IMR-90 (cell line): ENCODE results near the gene CDK5RAP2. TPM values are rescaled to one million over a fixed set of nuclear protein-coding genes. Genes with fewer than 3 reads are reported as not detected.

ENCODE experiments used
- ATAC-seq: fragments of 200-7000 bp; cut with Tn5 transposase; 2 replicates; pipeline ENCODE4 v1.9.1; 2020; ENCODE audit warnings: low read depth, mild to moderate bottlenecking, moderate library complexity
- BruUV-seq: library from RNA; stranded (reverse); fragments of 400-500 nt; replicated peaks from 2 replicates; lab custom pipeline; 2021; lab: Mats Ljungman, UMichigan
- CTCF ChIA-PET: fragments of 300-600 bp; formaldehyde crosslinking; extraction: SDS; loops from one replicate; lab custom pipeline; 2021; ENCODE audit warnings: antibody characterized with exemption; lab: Yijun Ruan, JAX
- POLR2A ChIA-PET: fragments of 300-600 bp; sonication (Branson Sonifier 250); formaldehyde crosslinking; loops from one replicate; lab custom pipeline; 2022; ENCODE audit warnings: antibody characterized with exemption; ENCODE audit not compliant: unreplicated experiment; lab: Charles Lee
- DNase-seq: peaks from one replicate; pipeline ENCODE4 v3.0.0; 2013
- H2AFZ ChIP-seq: replicated peaks from 2 replicates; pipeline ENCODE3; 2013; ENCODE audit warnings: low read length, mild to moderate bottlenecking; ENCODE audit not compliant: poor library complexity
- H2AK5ac ChIP-seq: 2 replicates; pipeline ENCODE4 v1.6.1; 2013; ENCODE audit warnings: low read depth, low read length, inconsistent platforms
- H2AK9ac ChIP-seq: replicated peaks from 2 replicates; pipeline ENCODE3; 2013; ENCODE audit warnings: mild to moderate bottlenecking, low read depth, low read length, moderate library complexity; ENCODE audit not compliant: poor library complexity
- H2BK120ac ChIP-seq: 2 replicates; pipeline ENCODE4 v1.6.1; 2013; ENCODE audit warnings: low read depth, low read length, inconsistent platforms
- H2BK15ac ChIP-seq: 3 replicates; pipeline ENCODE4 v1.6.1; 2013; ENCODE audit warnings: low read depth, low read length, inconsistent platforms
- H2BK20ac ChIP-seq: 2 replicates; pipeline ENCODE4 v1.6.1; 2013; ENCODE audit warnings: low read depth, mild to moderate bottlenecking, inconsistent platforms, low read length, moderate library complexity
- H2BK5ac ChIP-seq: 2 replicates; pipeline ENCODE4 v1.6.1; 2013; ENCODE audit warnings: mild to moderate bottlenecking, low read depth, low read length, inconsistent platforms; ENCODE audit not compliant: poor library complexity, severe bottlenecking
- H3K14ac ChIP-seq: replicated peaks from 2 replicates; pipeline ENCODE4 v1.6.1; 2013; ENCODE audit warnings: low read depth, low read length, inconsistent platforms
- H3K18ac ChIP-seq: 2 replicates; pipeline ENCODE4 v1.6.1; 2013; ENCODE audit warnings: low read depth, low read length, control low read depth
- H3K23ac ChIP-seq: 2 replicates; pipeline ENCODE4 v1.6.1; 2013; ENCODE audit warnings: low read depth, low read length, inconsistent platforms
- H3K27ac ChIP-seq: 2 replicates; pipeline ENCODE4 v1.5.1; 2013; ENCODE audit warnings: mild to moderate bottlenecking, control low read depth, low read length; ENCODE audit not compliant: insufficient read depth
- H3K27me3 ChIP-seq: 2 replicates; pipeline ENCODE4 v1.6.1; 2013; ENCODE audit warnings: low read length; ENCODE audit not compliant: control insufficient read depth, insufficient read depth
- H3K36me3 ChIP-seq: 2 replicates; pipeline ENCODE4 v1.6.1; 2013; ENCODE audit warnings: low read length, mixed read lengths; ENCODE audit not compliant: control insufficient read depth, insufficient read depth
- H3K4ac ChIP-seq: 2 replicates; pipeline ENCODE4 v1.6.1; 2013; ENCODE audit warnings: low read depth, low read length, inconsistent platforms
- H3K4me1 ChIP-seq: 2 replicates; pipeline ENCODE4 v1.6.1; 2013; ENCODE audit warnings: low read length, mixed read lengths; ENCODE audit not compliant: control insufficient read depth, insufficient read depth
- H3K4me2 ChIP-seq: 2 replicates; pipeline ENCODE4 v1.6.1; 2013; ENCODE audit warnings: low read depth, mild to moderate bottlenecking, control low read depth, low read length, moderate library complexity
- H3K4me3 ChIP-seq: 2 replicates; pipeline ENCODE4 v1.5.1; 2013; ENCODE audit warnings: low read depth, mild to moderate bottlenecking, control low read depth, low read length, moderate library complexity; ENCODE audit not compliant: insufficient read depth
- H3K56ac ChIP-seq: 2 replicates; pipeline ENCODE4 v1.6.1; 2013; ENCODE audit warnings: low read length, inconsistent platforms; ENCODE audit not compliant: insufficient read depth; ENCODE audit errors: extremely low read depth
- H3K79me1 ChIP-seq, 2 experiments: 2 replicates each; pipeline ENCODE4 v1.6.1; 2013; ENCODE audit warnings: low read length in 2 of 2, inconsistent platforms in 1 of 2, low read depth in 1 of 2
- H3K9ac ChIP-seq: 2 replicates; pipeline ENCODE4 v1.6.1; 2013; ENCODE audit warnings: low read depth, low read length, control low read depth
- H3K9me1 ChIP-seq: 2 replicates; pipeline ENCODE4 v1.6.1; 2013; ENCODE audit warnings: low read length, inconsistent platforms; ENCODE audit not compliant: insufficient read depth
- H3K9me3 ChIP-seq: 2 replicates; pipeline ENCODE4 v1.6.1; 2013; ENCODE audit warnings: low read length; ENCODE audit not compliant: control insufficient read depth, insufficient read depth
- H4K20me1 ChIP-seq: 2 replicates; pipeline ENCODE4 v1.6.1; 2013; ENCODE audit warnings: low read length, inconsistent platforms; ENCODE audit not compliant: insufficient read depth
- H4K5ac ChIP-seq: 2 replicates; pipeline ENCODE4 v1.6.1; 2013; ENCODE audit warnings: mild to moderate bottlenecking, low read depth, low read length, control low read depth
- H4K8ac ChIP-seq, 2 experiments: 2 replicates each; pipeline ENCODE4 v1.6.1; 2013; ENCODE audit warnings: low read depth in 2 of 2, low read length in 2 of 2, control low read depth in 1 of 2, inconsistent platforms in 1 of 2
- H4K91ac ChIP-seq: 2 replicates; pipeline ENCODE4 v1.6.1; 2013; ENCODE audit warnings: low read depth, low read length, inconsistent platforms; ENCODE audit not compliant: insufficient read depth
- BHLHE40 ChIP-seq: fragments of 150-350 bp; IDR thresholded peaks from 2 replicates; pipeline ENCODE4 v1.6.1; 2016; ENCODE audit warnings: mild to moderate bottlenecking, low read depth, low read length
- CHD1 ChIP-seq: IDR thresholded peaks from 2 replicates; pipeline ENCODE4 v1.6.1; 2012; ENCODE audit warnings: low read depth, low read length, improper control_type of control experiment
- CTCF ChIP-seq: conservative IDR thresholded peaks from 2 replicates; pipeline ENCODE4 v1.5.1; 2012; ENCODE audit warnings: mild to moderate bottlenecking, low read depth, low read length, improper control_type of control experiment
- ELK1 ChIP-seq: fragments of 150-350 bp; IDR thresholded peaks from 2 replicates; pipeline ENCODE4 v1.6.1; 2016; ENCODE audit warnings: low read depth, mild to moderate bottlenecking, low read length, moderate library complexity, borderline replicate concordance
- FOS ChIP-seq: fragments of 150-350 bp; IDR thresholded peaks from 2 replicates; pipeline ENCODE4 v1.6.1; 2016; ENCODE audit warnings: low read depth, low read length
- MAZ ChIP-seq: IDR thresholded peaks from 2 replicates; pipeline ENCODE4 v1.6.1; 2012; ENCODE audit warnings: low read depth, mild to moderate bottlenecking, low read length, improper control_type of control experiment, moderate library complexity, borderline replicate concordance
- MXI1 ChIP-seq: IDR thresholded peaks from 2 replicates; pipeline ENCODE4 v1.6.1; 2012; ENCODE audit warnings: low read depth, mild to moderate bottlenecking, low read length, moderate library complexity, borderline replicate concordance
- NFE2L2 ChIP-seq: fragments of 150-350 bp; IDR thresholded peaks from 2 replicates; pipeline ENCODE4 v1.6.1; 2016; ENCODE audit warnings: low read depth, mild to moderate bottlenecking, low read length
- POLR2A ChIP-seq: IDR thresholded peaks from 2 replicates; pipeline ENCODE4 v1.6.1; 2012; ENCODE audit warnings: mild to moderate bottlenecking, low read depth, low read length
- RCOR1 ChIP-seq: IDR thresholded peaks from 2 replicates; pipeline ENCODE4 v1.6.1; 2012; ENCODE audit warnings: mild to moderate bottlenecking, low read length, improper control_type of control experiment; ENCODE audit not compliant: insufficient replicate concordance
- USF2 ChIP-seq: fragments of 150-350 bp; IDR thresholded peaks from 2 replicates; pipeline ENCODE4 v1.6.1; 2017; ENCODE audit warnings: mild to moderate bottlenecking, antibody characterized with exemption, low read length, low read depth
- dilution Hi-C: fragments of 300-500 bp; cut with HindIII; formaldehyde crosslinking; loops from one replicate; pipeline ENCODE4 v1.14.3; 2018; ENCODE audit warnings: low sequenced_read_pairs; ENCODE audit not compliant: unreplicated experiment
- in situ Hi-C: fragments of 300-500 bp; cut with MboI; formaldehyde crosslinking; loops from 3 replicates; pipeline ENCODE4 v1.14.3; 2019; ENCODE audit warnings: low sequenced_read_pairs, inconsistent platforms, mixed read lengths
- intact Hi-C: fragments of 100-400 bp; cut with micrococcal nuclease; formaldehyde crosslinking; loops from 2 replicates; pipeline ENCODE4 v1.10.0; 2022
- polyA plus RNA-seq, 3 experiments: library from polyadenylated mRNA; depleted of rRNA; stranded (reverse); fragments of >200 nt; gene quantifications; 2 replicates each; pipeline ENCODE4 v1.2.3, GENCODE V29; 2012; ENCODE audit warnings: low replicate concordance in 1 of 3
- total RNA-seq: library from RNA; depleted of rRNA; stranded (reverse); fragments of >200 nt; gene quantifications from 2 replicates; pipeline ENCODE4 v1.2.3, GENCODE V29; 2012

The CDK5RAP2 gene
- total and polyA plus RNA-seq, 2 of the 4 experiments (the other 2 are of a cell fraction), result 29.5 to 31.7 TPM

- no peak overlapping the region for H2AK9ac ChIP-seq
- no peaks in the 10 kb centered on the region for H3K9me3 ChIP-seq
- H3K14ac ChIP-seq, result no peak overlapping the region
- no peak overlapping the region for H2BK20ac ChIP-seq
- no peak overlapping the region for H4K5ac ChIP-seq
- no peak overlapping the region for H3K4ac ChIP-seq
- CTCF ChIA-PET, result no interaction called here
- H2BK5ac ChIP-seq, result no peak overlapping the region
- BruUV-seq, result no TSS peak
- H3K4me1 ChIP-seq, result no peaks in the 10 kb centered on the region; the same call in 1 of the 2 replicates
- no peak overlapping the region for H4K91ac ChIP-seq
- intact Hi-C loops (no loop called here), in situ Hi-C loops (no loop called here), dilution Hi-C loops (no loop called here)
- H3K27ac ChIP-seq, result no peak overlapping the region
- no peaks in the 10 kb centered on the region for H4K20me1 ChIP-seq
- no peak overlapping the region for H2AFZ ChIP-seq
- H2AK5ac ChIP-seq, result no peak overlapping the region
- H3K4me3 ChIP-seq, result no peak overlapping the region
- DNase-seq, result no peak
- TF ChIP-seq CTCF, result no peak
- TF ChIP-seq ELK1, result no peak
- TF ChIP-seq MAZ, result no peak
- no peak for TF ChIP-seq USF2
- TF ChIP-seq NFE2L2, result no peak
- TF ChIP-seq MXI1, result no peak
- no peak for TF ChIP-seq FOS
- TF ChIP-seq BHLHE40, result no peak
- TF ChIP-seq RCOR1, result no peak
- no peak for TF ChIP-seq POLR2A
- TF ChIP-seq CHD1, result no peak
- no peaks in the 10 kb centered on the region; a peak in 1 of 4 replicates for H3K79me1 ChIP-seq
- POLR2A ChIA-PET, result no interaction called here
- no peak overlapping the region for H3K4me2 ChIP-seq
- H2BK120ac ChIP-seq, result no peak overlapping the region
- H3K9ac ChIP-seq, result no peak overlapping the region
- H2BK15ac ChIP-seq, result no peak overlapping the region
- no peak for ATAC-seq
- H3K56ac ChIP-seq, result no peak overlapping the region
- H3K9me1 ChIP-seq, result 0 out of 2 replicates have a peak, but pooled peaks cover 1% of the 10 kb centered on the region
- no peak overlapping the region for H3K18ac ChIP-seq
- peaks cover 24% of the 10 kb centered on the region for H3K36me3 ChIP-seq
- no peak overlapping the region for H3K23ac ChIP-seq
- H3K27me3 ChIP-seq, result no peaks in the 10 kb centered on the region
- H4K8ac ChIP-seq, result no peak overlapping the region
These were observed 57.9 kb downstream of the CDK5RAP2 start for GRCh38 chr9:120522032-120522431.
